Neural progenitor cell (in vitro differentiated cells): ENCODE data around the gene LAMB1. TPM values are rescaled to one million over a fixed set of nuclear protein-coding genes. Genes with fewer than 3 reads are reported as not detected.
A peak's percentile ranks its signal among the peaks of the same experiment; 100 is the strongest.
"Not testable (repeated sequence)": the region's sequence is repeated elsewhere in the genome, so short reads cannot be mapped to it uniquely, and the experiment has no call there.

ENCODE experiments used
- DNase-seq: peaks from one replicate; pipeline ENCODE4 v3.0.0-alpha.2; 2016; ENCODE audit warnings: low spot score
- H2AFZ ChIP-seq: fragments of 200-600 bp; sonication (generic); replicated peaks from 2 replicates; pipeline ENCODE4 v1.6.1; 2016; ENCODE audit warnings: antibody characterized with exemption
- H3F3A ChIP-seq: fragments of 200-600 bp; sonication (generic); 2 replicates; pipeline ENCODE4 v1.6.1; 2016; ENCODE audit warnings: antibody characterized with exemption, low read depth
- H3K27ac ChIP-seq: fragments of 200-600 bp; sonication (generic); 2 replicates; pipeline ENCODE4 v1.5.1; 2016; ENCODE audit warnings: mild to moderate bottlenecking
- H3K27me3 ChIP-seq: fragments of 200-600 bp; sonication (generic); 2 replicates; pipeline ENCODE4 v1.6.1; 2016; ENCODE audit warnings: mild to moderate bottlenecking, moderate library complexity
- H3K36me3 ChIP-seq: fragments of 200-600 bp; sonication (generic); 2 replicates; pipeline ENCODE4 v1.5.1; 2016
- H3K4me1 ChIP-seq: fragments of 200-600 bp; sonication (generic); 2 replicates; pipeline ENCODE4 v1.6.1; 2016; ENCODE audit warnings: mixed run types
- H3K4me2 ChIP-seq: fragments of 200-600 bp; sonication (generic); 2 replicates; pipeline ENCODE4 v1.6.1; 2016
- H3K4me3 ChIP-seq: fragments of 200-600 bp; sonication (generic); 2 replicates; pipeline ENCODE4 v1.5.1; 2016
- H3K79me2 ChIP-seq: fragments of 200-600 bp; sonication (generic); 2 replicates; pipeline ENCODE4 v1.6.1; 2016; ENCODE audit warnings: low read depth
- H3K9ac ChIP-seq: fragments of 200-600 bp; sonication (generic); 2 replicates; pipeline ENCODE4 v1.6.1; 2016
- H3K9me3 ChIP-seq: fragments of 200-600 bp; sonication (generic); 2 replicates; pipeline ENCODE4 v1.5.1; 2016; ENCODE audit warnings: low read depth
- H4K20me1 ChIP-seq: fragments of 200-600 bp; sonication (generic); 2 replicates; pipeline ENCODE4 v1.6.1; 2016; ENCODE audit warnings: low read depth
- H3K27ac Mint-ChIP-seq: 3 replicates; pipeline ENCODE4 v1.8.0; 2021; ENCODE audit warnings: mixed read lengths
- H3K27me3 Mint-ChIP-seq: 2 replicates; pipeline ENCODE4 v1.8.0; 2022; ENCODE audit warnings: low read depth, mild to moderate bottlenecking, inconsistent platforms, moderate library complexity, mixed read lengths; ENCODE audit not compliant: insufficient read depth
- H3K36me3 Mint-ChIP-seq: 3 replicates; pipeline ENCODE4 v1.8.0; 2021; ENCODE audit warnings: mixed read lengths
- H3K4me1 Mint-ChIP-seq: 3 replicates; pipeline ENCODE4 v1.8.0; 2021; ENCODE audit warnings: mixed read lengths
- H3K4me3 Mint-ChIP-seq: 3 replicates; pipeline ENCODE4 v1.8.0; 2021; ENCODE audit warnings: mild to moderate bottlenecking, moderate library complexity, mixed read lengths
- H3K9me3 Mint-ChIP-seq: 3 replicates; pipeline ENCODE4 v1.8.0; 2020; ENCODE audit warnings: mixed read lengths
- CTCF ChIP-seq: fragments of 200-600 bp; sonication (generic); IDR thresholded peaks from 2 replicates; pipeline ENCODE4 v1.5.1; 2017; ENCODE audit warnings: antibody characterized with exemption, mild to moderate bottlenecking
- EZH2 ChIP-seq: fragments of 200-600 bp; sonication (generic); IDR thresholded peaks from 2 replicates; pipeline ENCODE4 v1.6.1; 2017; ENCODE audit warnings: antibody characterized with exemption, mild to moderate bottlenecking, moderate library complexity
- EZH2phosphoT487 ChIP-seq: fragments of 200-600 bp; sonication (generic); IDR thresholded peaks from 2 replicates; pipeline ENCODE4 v1.6.1; 2017; ENCODE audit warnings: antibody characterized with exemption
- total RNA-seq: library from RNA; depleted of rRNA; stranded (reverse); fragments of >200 nt; gene quantifications from 2 replicates; pipeline ENCODE4 v1.2.3, GENCODE V29; 2015; ENCODE audit warnings: low replicate concordance

LAMB1 gene
- total RNA-seq, 1 donor from 2014 or later = 87.7 TPM

- H3K9ac ChIP-seq, DNase-seq, H3K36me3 ChIP-seq, H3K27ac ChIP-seq, H3K9me3 Mint-ChIP-seq, H3K27me3 ChIP-seq, H3K9me3 ChIP-seq, H3K27ac Mint-ChIP-seq, H3K4me1 Mint-ChIP-seq, H4K20me1 ChIP-seq, H3K4me1 ChIP-seq, H3K4me3 ChIP-seq, H3K79me2 ChIP-seq, H3K36me3 Mint-ChIP-seq, H3F3A ChIP-seq, H3K4me3 Mint-ChIP-seq, H3K4me2 ChIP-seq, H3K27me3 Mint-ChIP-seq: not testable (repeated sequence)
- peak; percentile 36 for TF ChIP-seq CTCF
- peak overlapping the region; percentile 68 for H2AFZ ChIP-seq
Observed at GRCh38 chr7:108033309-108033708, 30.3 kb upstream of the LAMB1 start.

GRCh38 chr7:108030516-108030915, 27.6 kb upstream of the LAMB1 start:
- Histone ChIP-seq H2AFZ (peak overlapping the region; percentile 9), H3K9ac (no peak overlapping the region), H3K27ac (no peak overlapping the region), H3K36me3 (no peaks in the 10 kb centered on the region), H3K79me2 (no peaks in the 10 kb centered on the region), H3K9me3 (no peaks in the 10 kb centered on the region), H3K27me3 (no peaks in the 10 kb centered on the region), H3K4me2 (no peak overlapping the region), H3K4me1 (peaks cover 6% of the 10 kb centered on the region), H4K20me1 (no peaks in the 10 kb centered on the region), H3K4me3 (no peak overlapping the region), H3F3A (no peaks in the 10 kb centered on the region)
- no peaks in the 10 kb centered on the region for H3K36me3 Mint-ChIP-seq
- H3K27me3 Mint-ChIP-seq = peaks cover 2% of the 10 kb centered on the region
- no peak for TF ChIP-seq CTCF
- TF ChIP-seq EZH2 = no peak
- no peak for TF ChIP-seq EZH2phosphoT487
- H3K4me3 Mint-ChIP-seq = no peak overlapping the region
- peaks cover 9% of the 10 kb centered on the region for H3K4me1 Mint-ChIP-seq
- H3K9me3 Mint-ChIP-seq = no peaks in the 10 kb centered on the region
- no peak overlapping the region for H3K27ac Mint-ChIP-seq
- DNase-seq = no peak

- Histone ChIP-seq H3K4me3 (no peak overlapping the region), H3K4me1 (no peaks in the 10 kb centered on the region), H3K27ac (no peak overlapping the region), H3K79me2 (no peaks in the 10 kb centered on the region), H3K27me3 (no peaks in the 10 kb centered on the region), H3F3A (no peaks in the 10 kb centered on the region), H3K4me2 (no peak overlapping the region), H3K36me3 (no peaks in the 10 kb centered on the region), H3K9me3 (no peaks in the 10 kb centered on the region), H4K20me1 (no peaks in the 10 kb centered on the region), H2AFZ (no peak overlapping the region), H3K9ac (no peak overlapping the region)
- no peak for DNase-seq
- H3K4me1 Mint-ChIP-seq = peaks cover 3% of the 10 kb centered on the region
- H3K27me3 Mint-ChIP-seq = peaks cover 2% of the 10 kb centered on the region
- TF ChIP-seq CTCF = no peak
- no peak for TF ChIP-seq EZH2phosphoT487
- TF ChIP-seq EZH2 = no peak
- no peak overlapping the region for H3K4me3 Mint-ChIP-seq
- no peaks in the 10 kb centered on the region for H3K9me3 Mint-ChIP-seq
- no peak overlapping the region for H3K27ac Mint-ChIP-seq
- H3K36me3 Mint-ChIP-seq = no peaks in the 10 kb centered on the region
Observed at GRCh38 chr7:108029034-108029433, 26.1 kb upstream of the LAMB1 start.

GRCh38 chr7:108028111-108028510, 25.1 kb upstream of the LAMB1 start:
- Mint-ChIP-seq H3K27ac (no peak overlapping the region), H3K4me3 (no peak overlapping the region), H3K9me3 (no peaks in the 10 kb centered on the region), H3K4me1 (peaks cover 3% of the 10 kb centered on the region), H3K27me3 (peaks cover 2% of the 10 kb centered on the region), H3K36me3 (no peaks in the 10 kb centered on the region)
- Histone ChIP-seq H4K20me1 (no peaks in the 10 kb centered on the region), H2AFZ (no peak overlapping the region), H3F3A (no peaks in the 10 kb centered on the region), H3K4me1 (no peaks in the 10 kb centered on the region), H3K9ac (no peak overlapping the region), H3K27ac (no peak overlapping the region), H3K4me2 (no peak overlapping the region), H3K27me3 (no peaks in the 10 kb centered on the region), H3K4me3 (no peak overlapping the region), H3K79me2 (no peaks in the 10 kb centered on the region), H3K9me3 (no peaks in the 10 kb centered on the region), H3K36me3 (no peaks in the 10 kb centered on the region)
- DNase-seq = no peak
- TF ChIP-seq EZH2 = no peak
- no peak for TF ChIP-seq CTCF
- TF ChIP-seq EZH2phosphoT487 = no peak
